Gastrocnemius medialis (tissue), 4 donors: ENCODE measurements around the gene KHDC1.

Source experiments
- CTCF ChIP-seq, 5 experiments: fragments of 450-650 bp in 3 of 5; fragments of 200-600 bp in 2 of 5; sonication (generic) in 2 of 5; IDR thresholded peaks in 4 of 5; conservative IDR thresholded peaks in 1 of 5; 1 replicate in 4 of 5; 2 replicates in 1 of 5; pipeline ENCODE4 v1.5.1; 2016 to 2019; ENCODE audit warnings: antibody characterized with exemption in 5 of 5, mild to moderate bottlenecking in 3 of 5, moderate library complexity in 3 of 5
- POLR2A ChIP-seq, 2 donors: fragments of 450-650 bp; IDR thresholded peaks; one replicate each; pipeline ENCODE4 v1.6.1; 2017; ENCODE audit warnings: antibody characterized with exemption in 2 of 2, mild to moderate bottlenecking in 2 of 2, moderate library complexity in 2 of 2

DNA sequence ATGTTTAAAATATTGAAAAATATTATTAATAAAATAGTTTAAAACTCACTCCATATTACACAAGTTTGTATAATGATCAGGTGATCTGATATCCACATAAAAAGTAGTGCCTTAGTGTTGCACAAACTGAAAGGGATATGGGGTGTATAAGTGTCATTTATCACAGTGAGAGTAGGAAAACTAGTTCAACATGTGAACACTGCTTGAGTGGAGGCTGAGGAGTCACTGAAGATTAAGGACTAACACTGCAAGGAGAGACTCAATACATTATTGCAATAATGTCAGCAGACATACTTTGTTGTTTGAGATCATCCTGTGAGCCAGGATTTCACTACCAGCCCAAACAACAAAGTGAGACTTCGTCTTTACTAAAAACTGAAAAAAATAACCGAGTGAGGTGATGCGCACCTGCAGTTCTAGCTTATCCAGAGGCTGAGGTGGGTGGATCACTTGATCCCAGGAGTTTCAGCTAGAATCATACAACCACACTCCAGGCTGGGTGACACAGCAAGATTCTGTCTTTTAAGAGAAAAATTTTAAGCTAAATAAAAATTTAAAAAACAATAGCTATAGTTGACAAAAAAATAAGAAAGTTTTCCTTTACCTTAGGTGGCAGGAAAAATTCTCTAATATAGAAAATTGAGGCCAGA is 35.3 kb downstream of the KHDC1 start:
- TF ChIP-seq CTCF (IDR thresholded peaks at IDR 0.05 in 4 of 5, conservative IDR thresholded peaks at IDR 0.05 in 1 of 5): no peak
- no peak for TF ChIP-seq POLR2A (IDR thresholded peaks at IDR 0.05)
